Panc1 (cell line): Measurements from ENCODE around the gene SETD1B. TPM values are rescaled to one million over a fixed set of nuclear protein-coding genes. Genes with fewer than 3 reads are reported as not detected.
"Not testable (repeated sequence)": the region's sequence is repeated elsewhere in the genome, so short reads cannot be mapped to it uniquely, and the experiment has no call there.

Source experiments
- ATAC-seq: fragments of 200-7000 bp; cut with Tn5 transposase; 2 replicates; pipeline ENCODE4 v1.9.1; 2020; ENCODE audit warnings: mild to moderate bottlenecking, moderate library complexity
- BruUV-seq: library from RNA; stranded (reverse); fragments of 400-500 nt; replicated peaks from 2 replicates; lab custom pipeline; 2021; lab: Mats Ljungman, UMichigan
- CTCF ChIA-PET: fragments of 300-600 bp; sonication (Branson Sonifier 250); formaldehyde crosslinking; loops from one replicate; lab custom pipeline; 2022; ENCODE audit warnings: antibody characterized with exemption; lab: Charles Lee
- POLR2A ChIA-PET: fragments of 300-600 bp; sonication (Branson Sonifier 250); formaldehyde crosslinking; loops from one replicate; lab custom pipeline; 2022; ENCODE audit warnings: antibody characterized with exemption; lab: Charles Lee
- DNase-seq: peaks from one replicate; pipeline ENCODE4 v3.0.0-alpha.2; 2010; ENCODE audit warnings: low read depth, low spot score
- H3K27ac ChIP-seq: 2 replicates; pipeline ENCODE4 v1.5.1; 2011; ENCODE audit warnings: mild to moderate bottlenecking, low read length, inconsistent platforms
- H3K27me3 ChIP-seq: fragments of 200-500 bp; sonication (Bioruptor generic); 2 replicates; pipeline ENCODE4 v1.6.0; 2014; ENCODE audit warnings: low read length, inconsistent platforms; ENCODE audit not compliant: control insufficient read depth, insufficient read depth
- H3K36me3 ChIP-seq: fragments of 200-500 bp; sonication (Bioruptor generic); 2 replicates; pipeline ENCODE4 v1.5.1; 2014; ENCODE audit warnings: inconsistent platforms, mild to moderate bottlenecking, low read length, moderate library complexity; ENCODE audit not compliant: control insufficient read depth, insufficient read depth
- H3K4me1 ChIP-seq: 2 replicates; pipeline ENCODE4 v1.5.1; 2011; ENCODE audit warnings: inconsistent platforms, mild to moderate bottlenecking, low read length, moderate library complexity; ENCODE audit not compliant: control insufficient read depth, insufficient read depth
- H3K4me3 ChIP-seq, 2 experiments: 2 replicates each; pipeline ENCODE4 v1.5.1; 2011 to 2012; ENCODE audit warnings: low read depth in 2 of 2, low read length in 2 of 2, mild to moderate bottlenecking in 2 of 2, inconsistent platforms in 1 of 2, moderate library complexity in 1 of 2
- H3K9me3 ChIP-seq: fragments of 200-500 bp; sonication (Bioruptor generic); 2 replicates; pipeline ENCODE4 v1.5.1; 2014; ENCODE audit warnings: low read depth, mild to moderate bottlenecking, inconsistent platforms, low read length, moderate library complexity; ENCODE audit not compliant: control insufficient read depth, insufficient read depth
- POLR2AphosphoS5 ChIP-seq: IDR thresholded peaks from 2 replicates; pipeline ENCODE4 v1.6.1; 2012; ENCODE audit warnings: mild to moderate bottlenecking, low read depth, low read length, moderate library complexity
- SIN3A ChIP-seq: IDR thresholded peaks from 2 replicates; pipeline ENCODE4 v1.6.1; 2012; ENCODE audit warnings: low read depth, mild to moderate bottlenecking, low read length, moderate library complexity, borderline replicate concordance; ENCODE audit not compliant: insufficient read depth
- TCF7L2 ChIP-seq: IDR thresholded peaks from 2 replicates; pipeline ENCODE4 v1.6.1; 2011; ENCODE audit warnings: mild to moderate bottlenecking, low read depth, low read length, inconsistent platforms
- in situ Hi-C: cut with HindIII; loops from 2 replicates; pipeline ENCODE4 v1.10.0; 2016; ENCODE audit warnings: low sequenced_read_pairs, low pct_unique_long_range_greater_than_20kb
- intact Hi-C: fragments of 100-400 bp; cut with micrococcal nuclease; formaldehyde crosslinking; loops from one replicate; pipeline ENCODE4 v1.10.0; 2022; ENCODE audit not compliant: unreplicated experiment
- total RNA-seq: library from RNA; stranded (reverse); gene quantifications from one replicate; pipeline ENCODE4 v1.2.1, GENCODE V29; 2021; ENCODE audit not compliant: unreplicated experiment
- TF ChIP-seq, protein P1 (sequence below): fragments of 450-650 bp; IDR thresholded peaks from 2 replicates; pipeline ENCODE4 v1.5.1; 2017; ENCODE audit warnings: mild to moderate bottlenecking
- TF ChIP-seq, protein P2 (sequence below), 2 experiments: IDR thresholded peaks; 2 replicates each; pipeline ENCODE4 v1.6.1; 2011 to 2012; ENCODE audit warnings: low read depth in 2 of 2, control low read depth in 1 of 2, low read length in 1 of 2, mild to moderate bottlenecking in 1 of 2, moderate library complexity in 1 of 2; ENCODE audit not compliant: insufficient read depth in 1 of 2

Gene SETD1B
- total RNA-seq, 1 experiment from 2014 or later, result 31.2 TPM

DNA sequence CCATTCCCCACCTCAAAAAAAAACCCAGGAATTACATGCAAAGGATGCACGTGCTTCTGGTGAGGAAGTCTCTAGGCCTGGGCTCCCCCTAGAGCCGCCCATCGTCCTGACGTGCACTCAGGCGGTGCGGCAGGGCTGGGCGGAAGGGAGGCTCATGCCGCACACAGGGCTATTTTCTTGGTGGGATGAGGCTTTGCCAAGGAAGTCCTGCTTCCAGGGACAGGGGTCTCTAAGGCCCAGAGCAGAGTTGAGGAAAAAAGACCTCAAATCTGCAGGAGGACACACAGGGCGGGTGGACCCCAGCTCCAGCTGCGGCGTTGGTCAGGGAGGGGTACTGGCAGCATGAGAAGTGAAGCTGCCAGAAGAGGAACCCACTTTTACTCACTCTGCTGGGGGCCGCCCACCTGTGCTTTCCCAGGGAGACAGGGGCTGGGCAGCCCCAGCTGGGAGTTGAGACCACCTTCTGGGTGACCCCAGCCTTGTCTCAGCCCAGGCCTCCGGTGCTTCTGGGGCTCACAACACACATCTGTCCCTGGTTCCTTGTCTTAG, 14.5 kb upstream of the SETD1B start:
- Histone ChIP-seq H3K4me1 (peaks cover 54% of the 10 kb centered on the region), H3K27ac (peak overlapping the region; percentile 72; the same call in 1 of the 2 replicates), H3K4me3 (no peak overlapping the region), H3K27me3 (no peaks in the 10 kb centered on the region), H3K36me3 (peaks cover 4% of the 10 kb centered on the region; the same call in 1 of the 2 replicates), H3K9me3 (no peaks in the 10 kb centered on the region)
- ChIA-PET CTCF (interaction anchor here (0.6 kb wide), 1 partner anchor 13 kb away, joined by 7 read pairs; no protein-coding TSS in a partner anchor), POLR2A (no interaction called here)
- ATAC-seq (no peak), DNase-seq (no peak)
- no peak for TF ChIP-seq SIN3A
- no peak for TF ChIP-seq POLR2AphosphoS5
- no peak for TF ChIP-seq TCF7L2
- TF ChIP-seq, protein P1, sequence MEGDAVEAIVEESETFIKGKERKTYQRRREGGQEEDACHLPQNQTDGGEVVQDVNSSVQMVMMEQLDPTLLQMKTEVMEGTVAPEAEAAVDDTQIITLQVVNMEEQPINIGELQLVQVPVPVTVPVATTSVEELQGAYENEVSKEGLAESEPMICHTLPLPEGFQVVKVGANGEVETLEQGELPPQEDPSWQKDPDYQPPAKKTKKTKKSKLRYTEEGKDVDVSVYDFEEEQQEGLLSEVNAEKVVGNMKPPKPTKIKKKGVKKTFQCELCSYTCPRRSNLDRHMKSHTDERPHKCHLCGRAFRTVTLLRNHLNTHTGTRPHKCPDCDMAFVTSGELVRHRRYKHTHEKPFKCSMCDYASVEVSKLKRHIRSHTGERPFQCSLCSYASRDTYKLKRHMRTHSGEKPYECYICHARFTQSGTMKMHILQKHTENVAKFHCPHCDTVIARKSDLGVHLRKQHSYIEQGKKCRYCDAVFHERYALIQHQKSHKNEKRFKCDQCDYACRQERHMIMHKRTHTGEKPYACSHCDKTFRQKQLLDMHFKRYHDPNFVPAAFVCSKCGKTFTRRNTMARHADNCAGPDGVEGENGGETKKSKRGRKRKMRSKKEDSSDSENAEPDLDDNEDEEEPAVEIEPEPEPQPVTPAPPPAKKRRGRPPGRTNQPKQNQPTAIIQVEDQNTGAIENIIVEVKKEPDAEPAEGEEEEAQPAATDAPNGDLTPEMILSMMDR, result no peak
- TF ChIP-seq, protein P2, sequence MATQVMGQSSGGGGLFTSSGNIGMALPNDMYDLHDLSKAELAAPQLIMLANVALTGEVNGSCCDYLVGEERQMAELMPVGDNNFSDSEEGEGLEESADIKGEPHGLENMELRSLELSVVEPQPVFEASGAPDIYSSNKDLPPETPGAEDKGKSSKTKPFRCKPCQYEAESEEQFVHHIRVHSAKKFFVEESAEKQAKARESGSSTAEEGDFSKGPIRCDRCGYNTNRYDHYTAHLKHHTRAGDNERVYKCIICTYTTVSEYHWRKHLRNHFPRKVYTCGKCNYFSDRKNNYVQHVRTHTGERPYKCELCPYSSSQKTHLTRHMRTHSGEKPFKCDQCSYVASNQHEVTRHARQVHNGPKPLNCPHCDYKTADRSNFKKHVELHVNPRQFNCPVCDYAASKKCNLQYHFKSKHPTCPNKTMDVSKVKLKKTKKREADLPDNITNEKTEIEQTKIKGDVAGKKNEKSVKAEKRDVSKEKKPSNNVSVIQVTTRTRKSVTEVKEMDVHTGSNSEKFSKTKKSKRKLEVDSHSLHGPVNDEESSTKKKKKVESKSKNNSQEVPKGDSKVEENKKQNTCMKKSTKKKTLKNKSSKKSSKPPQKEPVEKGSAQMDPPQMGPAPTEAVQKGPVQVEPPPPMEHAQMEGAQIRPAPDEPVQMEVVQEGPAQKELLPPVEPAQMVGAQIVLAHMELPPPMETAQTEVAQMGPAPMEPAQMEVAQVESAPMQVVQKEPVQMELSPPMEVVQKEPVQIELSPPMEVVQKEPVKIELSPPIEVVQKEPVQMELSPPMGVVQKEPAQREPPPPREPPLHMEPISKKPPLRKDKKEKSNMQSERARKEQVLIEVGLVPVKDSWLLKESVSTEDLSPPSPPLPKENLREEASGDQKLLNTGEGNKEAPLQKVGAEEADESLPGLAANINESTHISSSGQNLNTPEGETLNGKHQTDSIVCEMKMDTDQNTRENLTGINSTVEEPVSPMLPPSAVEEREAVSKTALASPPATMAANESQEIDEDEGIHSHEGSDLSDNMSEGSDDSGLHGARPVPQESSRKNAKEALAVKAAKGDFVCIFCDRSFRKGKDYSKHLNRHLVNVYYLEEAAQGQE (IDR thresholded peaks at IDR 0.05; ENCODE audit: insufficient read depth in 1 of 2, low read depth in 2 of 2, low read length in 1 of 2), result no peak
- no TSS peak for BruUV-seq
- intact Hi-C loops (no loop called here), in situ Hi-C loops (no loop called here)

DNA sequence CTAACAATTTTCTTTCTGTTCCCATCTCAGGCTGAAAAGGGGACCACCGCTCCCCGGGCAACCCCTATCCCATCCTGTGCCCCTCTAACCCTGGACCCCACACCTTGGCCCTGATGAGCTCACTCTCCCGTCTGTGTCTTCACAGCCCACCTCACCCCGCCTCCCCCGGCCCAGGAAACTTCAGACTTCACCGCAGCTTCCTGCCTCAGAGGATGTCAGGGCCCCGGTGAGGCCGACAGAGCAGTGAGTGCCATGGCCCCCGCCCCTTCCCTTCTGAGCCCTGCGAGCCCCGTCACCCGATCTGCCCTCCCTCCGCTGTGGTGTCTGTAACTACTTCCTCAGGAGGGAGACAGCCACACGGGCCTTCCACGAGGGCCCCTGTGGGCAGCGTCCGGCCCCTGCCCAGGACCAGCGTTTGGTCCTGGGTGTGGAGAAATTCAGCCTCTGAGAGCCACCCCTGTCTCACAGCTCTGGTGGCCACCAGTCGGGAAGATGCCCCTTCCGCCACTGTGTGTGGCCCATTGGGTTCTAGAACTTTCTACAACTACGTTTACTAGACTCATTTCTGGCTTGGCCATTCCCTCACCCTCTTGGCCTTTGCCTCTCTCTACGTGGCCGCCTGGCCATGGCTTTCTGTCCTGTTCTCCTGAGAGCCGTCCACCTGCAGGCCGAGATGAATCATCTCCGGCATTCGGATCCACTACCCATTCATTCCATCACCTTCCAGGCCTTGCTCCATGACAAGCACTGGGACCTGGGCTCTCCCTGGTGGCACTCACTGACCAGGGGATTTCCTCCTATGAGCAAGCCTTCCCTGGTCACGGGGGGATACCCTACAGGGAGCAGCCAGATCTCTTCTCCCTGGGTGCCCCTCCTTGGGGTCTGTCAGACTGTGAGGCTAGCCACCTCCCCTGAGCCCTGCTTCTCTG, 13.7 kb upstream of the SETD1B start:
- H3K36me3 ChIP-seq, result peaks cover 4% of the 10 kb centered on the region; the same call in 1 of the 2 replicates
- ATAC-seq, result no peak
- CTCF ChIA-PET, result interaction anchor here (0.6 kb wide), 1 partner anchor 14 kb away, joined by 7 read pairs; no protein-coding TSS in a partner anchor
- TF ChIP-seq SIN3A (no peak), POLR2AphosphoS5 (no peak), TCF7L2 (no peak)
- TF ChIP-seq, protein P1, result no peak
- TF ChIP-seq, protein P2 (IDR thresholded peaks at IDR 0.05; ENCODE audit: insufficient read depth in 1 of 2, low read depth in 2 of 2, low read length in 1 of 2), result no peak
- in situ Hi-C loops, result no loop called here
- H3K9me3 ChIP-seq, result no peaks in the 10 kb centered on the region
- BruUV-seq, result no TSS peak
- peak overlapping the region in 1 of 2 experiments; percentile 13; a peak in 1 of 4 replicates for H3K4me3 ChIP-seq
- no peaks in the 10 kb centered on the region for H3K27me3 ChIP-seq
- intact Hi-C loops, result loop anchor here (5.0 kb wide), 1 partner anchor 93 kb away; no protein-coding TSS in a partner anchor
- no peak for DNase-seq
- H3K27ac ChIP-seq, result peak overlapping the region; percentile 72
- peaks cover 56% of the 10 kb centered on the region for H3K4me1 ChIP-seq
- POLR2A ChIA-PET, result interaction anchor here (0.6 kb wide), 2 partner anchors 21 to 40 kb away, joined by 3 read pairs; no protein-coding TSS in a partner anchor

DNA sequence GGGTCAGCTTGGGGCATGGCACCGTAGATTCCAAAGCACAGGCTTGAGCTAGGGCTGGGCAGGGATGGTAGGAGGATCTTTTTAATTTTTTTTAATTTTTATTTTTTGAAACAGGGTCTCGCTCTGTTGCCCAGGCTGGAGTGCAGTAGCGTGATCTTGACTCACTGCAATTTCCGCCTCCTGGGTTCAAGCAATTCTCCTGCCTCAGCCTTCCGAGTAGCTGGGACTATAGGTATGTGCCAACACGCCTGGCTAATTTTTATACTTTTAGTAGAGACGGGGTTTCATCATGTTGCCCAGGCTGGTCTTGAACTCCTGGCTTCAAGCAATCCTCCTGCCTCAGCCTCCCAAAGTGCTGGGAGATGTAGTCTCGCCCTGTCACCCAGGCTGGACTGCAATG, 13.0 kb upstream of the SETD1B start:
- intact Hi-C loops, result loop anchor here (5.0 kb wide), 1 partner anchor 93 kb away; no protein-coding TSS in a partner anchor
- ATAC-seq, H3K9me3 ChIP-seq, BruUV-seq, in situ Hi-C loops, DNase-seq, H3K36me3 ChIP-seq, CTCF ChIA-PET, H3K27me3 ChIP-seq: not testable (repeated sequence)
- peak overlapping the region in 1 of 2 experiments; percentile 13; a peak in 1 of 4 replicates for H3K4me3 ChIP-seq
- peak overlapping the region; percentile 72; the same call in 1 of the 2 replicates for H3K27ac ChIP-seq
- peaks cover 63% of the 10 kb centered on the region for H3K4me1 ChIP-seq
- POLR2A ChIA-PET, result interaction anchor here (0.6 kb wide), 2 partner anchors 20 to 41 kb away, joined by 3 read pairs; no protein-coding TSS in a partner anchor
